ENCODE measurements around the gene ASTN2.

- TF ChIP-seq CTCF (IDR thresholded peaks at IDR 0.05) (no peak), POLR2A (IDR thresholded peaks at IDR 0.05) (no peak), POLR2AphosphoS5 (IDR thresholded peaks at IDR 0.05) (no peak)
Measured at GRCh38 chr9:117074342-117074662, 340.6 kb downstream of the ASTN2 start.

Measured in prostate gland (tissue), 2 donors.